Activated naive CD4-positive, alpha-beta T cell treated with Interleukin-2 at 50 U/mL for 16 hours (primary cell): ENCODE measurements around the gene RFTN2.
"Not testable (repeated sequence)": the region's sequence is repeated elsewhere in the genome, so short reads cannot be mapped to it uniquely, and the experiment has no call there.

Experiments
- DNase-seq: peaks from one replicate; pipeline ENCODE4 v3.0.0-alpha.2; 2020

RFTN2 gene

GRCh38 chr2:197599285-197599965, 76.0 kb downstream of the RFTN2 start:
- no peak for DNase-seq

GRCh38 chr2:197598450-197598849, 76.9 kb downstream of the RFTN2 start:
- no peak for DNase-seq

GRCh38 chr2:197597166-197597565, 78.2 kb downstream of the RFTN2 start:
- DNase-seq, result no peak

- DNase-seq, result no peak
These were observed 78.6 kb downstream of the RFTN2 start for GRCh38 chr2:197596766-197597165.

- no peak for DNase-seq
These were observed 83.9 kb downstream of the RFTN2 start for GRCh38 chr2:197591339-197592072.

GRCh38 chr2:197587255-197587654, 88.1 kb downstream of the RFTN2 start:
- DNase-seq, result not testable (repeated sequence)

GRCh38 chr2:197580166-197580565, 95.2 kb downstream of the RFTN2 start:
- DNase-seq, result not testable (repeated sequence)

- not testable (repeated sequence) for DNase-seq
These were observed 97.1 kb downstream of the RFTN2 start for GRCh38 chr2:197578294-197578693.

GRCh38 chr2:197577446-197577845, 97.9 kb downstream of the RFTN2 start:
- DNase-seq, result no peak

GRCh38 chr2:197576631-197577030, 98.8 kb downstream of the RFTN2 start:
- DNase-seq, result no peak

GRCh38 chr2:197575987-197576386, 99.4 kb downstream of the RFTN2 start:
- no peak for DNase-seq

- no peak for DNase-seq
These were observed 101.8 kb downstream of the RFTN2 start for GRCh38 chr2:197573608-197574007.

GRCh38 chr2:197571627-197572271, 103.6 kb downstream of the RFTN2 start:
- DNase-seq, result no peak

- no peak for DNase-seq
These were observed 115.2 kb downstream of the RFTN2 start for GRCh38 chr2:197560146-197560665.

GRCh38 chr2:197559681-197560080, 115.7 kb downstream of the RFTN2 start:
- DNase-seq, result no peak

GRCh38 chr2:197558393-197558792, 117.0 kb downstream of the RFTN2 start:
- DNase-seq, result no peak

GRCh38 chr2:197556456-197556855, 118.9 kb downstream of the RFTN2 start:
- no peak for DNase-seq

GRCh38 chr2:197555467-197555866, 119.9 kb downstream of the RFTN2 start:
- no peak for DNase-seq

GRCh38 chr2:197551260-197551659, 124.1 kb downstream of the RFTN2 start:
- not testable (repeated sequence) for DNase-seq

- no peak for DNase-seq
These were observed 126.8 kb downstream of the RFTN2 start for GRCh38 chr2:197548582-197548981.

GRCh38 chr2:197547163-197547900, 128.1 kb downstream of the RFTN2 start:
- DNase-seq, result no peak

- no peak for DNase-seq
These were observed 132.2 kb downstream of the RFTN2 start for GRCh38 chr2:197543206-197543605.

- no peak for DNase-seq
These were observed 135.7 kb downstream of the RFTN2 start for GRCh38 chr2:197539734-197540133.
